Activated CD4-positive, alpha-beta T cell treated with anti-CD3 and anti-CD28 coated beads, Interleukin-10, Interleukin-2, amounts not matched to agents 100 ng/mL and 50 ng/mL, durations not matched to agents 16 hours and 8 hours (primary cell): Measurements from ENCODE around the gene C21orf91.

Experiments
- DNase-seq: peaks from one replicate; pipeline ENCODE4 v3.0.0-alpha.2; 2020

C21orf91 gene

DNA sequence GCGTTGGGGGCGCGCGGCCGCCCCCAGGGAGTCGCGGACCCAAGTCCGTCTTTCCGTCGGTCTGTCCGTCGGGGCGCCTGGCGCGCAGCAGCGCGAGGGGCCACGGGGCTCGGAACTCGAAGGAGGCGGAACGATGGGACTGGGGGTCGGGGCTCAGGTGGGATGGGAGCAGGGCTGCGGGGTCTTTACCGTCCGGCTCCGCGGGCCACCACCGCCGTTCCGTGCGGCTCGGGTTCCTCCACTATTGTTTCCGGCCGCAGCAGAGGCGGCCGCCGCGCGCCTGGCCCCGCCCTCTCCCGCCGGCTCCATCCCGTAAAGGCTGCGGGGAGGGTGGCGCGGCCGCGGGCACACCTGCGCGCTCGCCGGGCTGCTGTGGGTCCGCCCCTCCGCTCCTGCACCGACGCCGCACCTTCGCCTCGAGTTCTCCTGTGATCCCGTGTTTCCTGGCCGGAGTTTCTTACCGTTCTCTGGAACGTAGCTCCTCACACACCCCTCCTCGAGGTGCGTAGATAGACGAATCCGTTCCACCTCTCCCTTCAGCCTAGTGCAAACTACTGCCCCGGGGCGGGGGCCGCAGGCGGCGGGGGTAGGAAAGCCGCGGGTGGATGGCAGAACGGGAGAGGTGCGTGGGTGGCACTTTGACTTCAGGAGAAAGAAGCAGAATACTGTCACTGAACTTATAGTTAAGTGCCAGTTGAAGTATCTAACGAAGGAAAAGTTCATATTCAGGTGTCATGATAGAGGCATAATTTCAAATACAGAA, at the start of gene C21orf91:
Gene C21orf91, minus strand, starts transcription at position 243 of the 763 bp plus-strand sequence. CDS start 1,038 bp downstream, outside the sequence.
- DNase-seq = peak; percentile 93

- DNase-seq = no peak
These were observed 47.4 kb upstream of the C21orf91 start for GRCh38 chr21:17866590-17866989.

DNA sequence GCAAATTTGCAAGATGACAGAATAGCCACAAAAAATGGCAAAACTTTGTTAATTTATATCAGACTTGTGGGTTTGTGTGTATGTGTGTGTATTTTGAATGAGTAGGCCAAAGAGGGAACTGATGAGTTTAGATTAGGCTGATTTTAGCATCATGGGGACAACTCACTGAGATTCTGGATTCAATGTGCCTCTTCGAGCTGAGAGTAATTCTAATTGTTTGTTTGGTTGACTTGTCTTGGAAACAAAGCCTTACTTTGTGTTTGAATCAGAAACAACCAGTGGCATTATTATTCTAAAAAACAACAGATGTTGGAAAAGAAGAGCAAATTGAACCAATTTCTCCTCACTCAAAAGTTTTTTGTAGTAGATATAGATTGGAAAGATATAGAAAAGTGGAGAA, 40.5 kb upstream of the C21orf91 start:
- DNase-seq = no peak

DNA sequence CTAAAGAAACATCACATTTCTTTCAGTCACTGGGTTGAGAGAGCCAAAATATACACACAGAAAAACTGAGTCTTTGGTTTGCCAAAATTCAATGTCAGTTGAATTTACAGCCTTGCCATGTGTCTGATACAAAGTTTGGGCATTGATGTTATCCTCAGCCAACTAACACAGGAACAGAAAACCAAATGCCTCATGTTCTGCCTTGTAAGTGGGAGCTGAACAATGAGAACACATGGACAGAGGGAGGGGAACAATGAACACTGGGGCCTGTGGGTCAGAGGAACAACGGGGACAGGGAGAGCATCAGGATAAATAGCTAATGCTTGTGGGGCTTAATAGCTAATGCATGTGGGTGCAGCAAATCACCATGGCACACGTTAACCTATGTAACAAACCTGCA, 39.6 kb upstream of the C21orf91 start:
- DNase-seq = no peak

- DNase-seq = no peak
These were observed 35.6 kb upstream of the C21orf91 start for GRCh38 chr21:17854745-17855144.

GRCh38 chr21:17853393-17854275, 34.5 kb upstream of the C21orf91 start:
- no peak for DNase-seq

- peak; percentile 41 for DNase-seq
These were observed 29.1 kb upstream of the C21orf91 start for GRCh38 chr21:17848228-17848627.

DNA sequence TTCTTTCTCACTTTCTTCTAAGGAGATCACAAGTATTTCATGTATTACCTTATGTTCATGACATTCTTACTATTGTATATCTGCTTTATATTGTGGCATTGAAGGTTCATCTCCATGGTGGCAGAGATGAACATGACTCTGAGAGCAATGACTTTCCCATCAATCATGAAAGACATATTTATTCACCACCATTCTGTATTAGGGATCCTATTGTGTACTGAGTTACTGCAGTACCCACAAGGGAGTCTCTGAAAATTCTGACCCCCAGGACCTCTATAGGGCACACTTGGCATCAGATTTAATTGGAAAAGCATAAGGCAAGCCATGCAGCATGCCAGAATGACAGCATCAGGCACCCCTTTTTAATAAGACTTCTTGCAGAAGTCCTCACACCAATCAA, 21.9 kb upstream of the C21orf91 start:
- DNase-seq = no peak

DNA sequence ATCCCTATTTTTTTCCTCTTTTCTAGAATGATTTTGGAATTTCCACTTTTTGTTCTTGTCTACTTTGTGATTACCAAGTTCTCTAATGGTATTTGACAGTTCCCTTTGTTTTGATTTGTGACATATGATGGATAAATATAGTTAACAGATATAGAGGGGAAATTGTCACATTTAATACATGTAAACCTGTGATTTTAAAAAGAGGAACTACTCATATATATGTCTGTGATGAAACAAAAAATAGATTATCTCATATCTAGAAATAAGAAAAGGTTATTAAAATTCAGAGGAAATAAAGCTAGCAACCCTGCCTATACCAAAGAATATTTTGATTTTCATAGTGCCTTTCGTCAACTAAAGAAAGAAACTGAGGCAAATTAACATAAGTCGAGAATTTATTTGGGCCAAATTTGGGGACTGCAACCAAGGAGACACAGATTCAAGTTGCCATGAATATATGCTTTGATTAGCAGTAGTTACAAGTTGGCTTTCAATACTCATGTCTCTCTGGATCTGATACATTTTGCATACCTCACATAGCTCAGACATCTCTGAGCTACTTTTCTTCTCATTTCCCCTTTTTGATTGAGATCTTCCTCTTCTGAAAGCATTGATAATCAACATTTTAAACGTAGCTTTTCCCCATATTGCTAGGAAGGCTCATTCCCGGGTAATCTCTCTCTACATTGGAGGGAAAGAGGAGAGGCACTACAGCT, 15.6 kb upstream of the C21orf91 start:
- DNase-seq = no peak

GRCh38 chr21:17829472-17829871, 10.3 kb upstream of the C21orf91 start:
- no peak for DNase-seq

DNA sequence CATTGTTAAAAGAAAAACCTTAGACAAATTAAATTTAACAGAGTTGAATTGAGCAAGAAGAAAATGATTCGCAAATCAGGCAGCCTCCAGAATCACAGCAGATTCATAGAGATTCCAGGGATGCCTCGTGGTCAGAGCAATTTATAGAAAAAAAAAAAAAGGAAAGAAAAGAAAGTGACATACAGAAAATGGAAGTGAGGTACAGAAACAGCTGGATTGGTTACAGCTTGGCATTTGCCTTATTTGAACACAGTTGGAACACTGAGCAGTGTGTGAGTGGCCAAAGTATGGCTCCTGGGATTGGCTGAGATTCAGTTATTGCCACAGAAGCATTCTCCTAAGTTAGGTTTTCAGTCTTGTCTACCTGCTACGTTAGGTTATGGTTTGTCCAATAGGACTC, 9.1 kb upstream of the C21orf91 start:
- no peak for DNase-seq

DNA sequence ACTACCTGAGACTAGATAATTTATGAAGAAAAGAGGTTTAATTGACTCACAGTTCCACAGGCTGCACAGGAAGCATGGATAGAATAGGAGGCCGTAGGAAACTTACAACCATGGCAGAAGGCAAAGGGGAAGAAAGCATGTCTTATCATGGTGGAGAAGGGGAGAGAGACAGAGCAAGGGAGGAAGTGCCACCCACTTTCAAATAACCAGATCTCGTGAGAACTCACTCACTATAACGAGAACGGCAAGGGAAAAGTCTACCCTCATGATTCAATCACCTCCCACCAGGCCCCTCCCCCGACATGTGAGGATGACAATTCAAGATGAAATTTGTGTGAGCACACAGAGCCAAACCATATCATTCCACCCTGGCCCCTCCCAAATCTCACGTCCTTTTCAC, 4.7 kb upstream of the C21orf91 start:
- DNase-seq = no peak

GRCh38 chr21:17821121-17821520, 2.0 kb upstream of the C21orf91 start:
- no peak for DNase-seq

DNA sequence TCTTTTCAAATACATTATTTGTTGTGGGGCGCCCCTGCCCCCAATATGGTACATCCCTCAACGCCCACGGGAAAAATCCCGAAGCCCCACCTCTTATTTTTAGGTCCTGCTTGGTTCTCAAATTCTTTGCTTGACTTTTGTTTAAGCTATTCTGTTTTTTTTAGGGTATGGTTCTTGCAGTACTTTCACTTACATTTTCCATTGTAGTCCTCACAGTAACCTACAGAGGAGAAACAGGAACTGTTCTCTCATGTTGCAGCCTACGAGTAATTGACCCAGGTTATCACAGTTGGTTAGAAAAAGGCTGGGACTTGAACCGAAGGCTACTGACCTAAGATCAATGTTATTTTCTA, 697 bp upstream of the C21orf91 start:
- peak; percentile 64 for DNase-seq

- peak; percentile 47 for DNase-seq
These were observed 706 bp downstream of the C21orf91 start for GRCh38 chr21:17818186-17819113.

DNA sequence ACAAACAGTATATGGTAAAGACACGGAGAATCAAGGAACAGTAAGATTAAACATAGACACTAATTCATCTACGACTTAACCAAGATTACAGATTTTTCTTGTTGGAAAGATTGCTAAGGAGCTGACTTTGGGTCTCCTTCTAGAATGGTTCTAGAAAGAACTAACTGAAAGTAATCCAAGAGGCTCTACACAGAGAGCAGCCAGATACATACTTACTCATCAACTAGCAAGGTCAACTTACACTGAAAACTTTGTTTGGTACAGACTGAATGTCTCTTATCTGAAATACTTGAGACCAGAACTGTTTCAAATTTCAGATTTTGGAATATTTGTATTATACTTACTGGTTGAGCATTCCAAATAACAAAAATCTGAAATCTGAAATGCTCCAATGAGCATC, 5.8 kb downstream of the C21orf91 start:
- DNase-seq = no peak

- DNase-seq = no peak
These were observed 13.2 kb downstream of the C21orf91 start for GRCh38 chr21:17805966-17806365.

DNA sequence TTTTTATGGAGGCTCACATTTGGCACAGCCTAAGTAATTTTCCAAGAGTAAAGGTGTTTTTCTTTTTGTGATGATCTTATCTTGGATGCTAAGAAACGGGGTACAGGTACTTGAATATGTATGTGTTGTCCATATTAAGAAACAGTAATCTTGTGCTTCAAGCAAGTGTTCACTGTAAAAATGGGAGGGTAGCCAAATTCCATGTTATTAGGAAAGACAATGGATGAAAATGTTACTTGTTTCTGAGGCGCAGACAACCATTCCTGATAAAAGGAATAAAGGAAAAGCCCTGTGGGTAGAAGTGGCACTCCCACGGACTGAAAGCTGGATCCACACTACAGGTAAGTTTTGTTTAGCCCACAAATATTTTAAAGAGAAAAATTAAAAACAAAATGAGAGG, 15.6 kb downstream of the C21orf91 start:
- no peak for DNase-seq

GRCh38 chr21:17802572-17802971, 16.6 kb downstream of the C21orf91 start:
- no peak for DNase-seq

DNA sequence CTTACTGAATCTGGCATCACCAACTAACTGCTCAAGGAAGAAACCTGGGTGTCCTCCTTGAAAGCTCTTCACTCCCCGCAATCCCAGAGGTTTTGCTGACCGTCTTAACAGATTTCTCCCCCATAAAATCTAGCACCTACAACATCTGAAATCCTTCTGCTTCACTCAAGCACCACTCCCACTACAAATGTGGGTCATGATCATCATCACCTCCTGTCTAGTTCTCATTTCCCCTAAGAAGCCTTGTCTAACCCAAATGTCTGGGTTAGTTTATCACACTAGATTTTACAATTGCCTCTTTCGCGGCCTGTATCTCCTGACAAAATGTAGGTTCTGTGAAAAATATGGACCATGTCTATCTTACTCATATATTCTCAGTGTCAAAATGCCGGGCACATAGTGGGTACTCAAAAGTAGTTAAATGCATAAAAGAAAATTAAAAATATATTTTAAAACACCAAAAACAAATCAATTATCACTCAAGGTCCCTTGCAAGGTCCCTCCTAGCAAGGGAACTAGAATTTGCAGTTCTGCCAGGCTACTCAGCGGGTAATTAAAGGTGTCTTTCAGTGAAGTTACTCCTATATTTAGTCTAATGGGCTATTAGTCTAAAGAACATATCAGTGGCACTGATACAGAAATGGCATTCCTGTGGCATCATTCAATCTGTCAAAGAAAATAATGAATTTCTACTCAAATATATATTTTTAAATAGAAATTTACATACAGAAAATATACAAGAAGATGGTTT, 19.6 kb downstream of the C21orf91 start:
- no peak for DNase-seq

DNA sequence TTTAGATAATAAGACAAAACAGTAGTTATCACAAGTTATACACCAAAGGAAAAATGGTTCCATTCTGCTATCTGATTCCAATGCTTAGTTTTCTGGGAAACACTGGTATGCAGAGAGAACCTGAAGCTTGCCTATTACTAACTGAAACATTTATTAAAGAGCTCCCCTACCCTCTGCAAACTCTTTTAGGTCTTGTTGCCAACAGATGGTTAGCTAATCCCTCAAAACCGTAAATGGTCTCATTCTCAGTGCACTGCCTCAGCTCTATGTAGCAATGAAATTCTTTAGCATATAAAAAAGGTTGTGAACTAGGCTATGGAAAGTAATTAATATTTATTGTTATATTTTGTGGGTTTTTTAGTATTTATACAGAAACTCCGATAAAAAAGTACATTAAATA, 20.4 kb downstream of the C21orf91 start:
- DNase-seq = no peak

DNA sequence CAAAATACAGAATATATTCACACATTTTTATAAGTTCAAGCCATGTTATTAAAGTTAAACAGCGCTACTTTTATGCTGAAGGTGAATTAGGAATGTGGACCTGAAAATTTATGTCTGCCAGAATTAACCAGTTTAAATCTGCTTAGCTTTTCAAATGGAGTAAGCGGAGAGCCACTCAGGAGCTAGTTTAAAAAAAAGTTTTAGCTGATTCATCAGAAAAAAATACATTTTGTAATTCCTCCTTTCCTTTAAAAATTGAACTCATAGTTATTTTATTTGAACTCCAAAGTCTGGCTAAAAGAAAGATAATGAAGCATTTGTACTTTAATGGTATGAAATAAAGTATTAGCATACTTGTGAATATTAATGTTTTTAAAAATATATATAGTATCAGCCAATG, 21.2 kb downstream of the C21orf91 start:
- DNase-seq = no peak
